ENCODE results near the gene ZNF232. TPM values are rescaled to one million over a fixed set of nuclear protein-coding genes. Genes with fewer than 3 reads are reported as not detected.

ZNF232 gene
- 6.3 and 7.7 TPM in 2 replicates for total RNA-seq

DNA sequence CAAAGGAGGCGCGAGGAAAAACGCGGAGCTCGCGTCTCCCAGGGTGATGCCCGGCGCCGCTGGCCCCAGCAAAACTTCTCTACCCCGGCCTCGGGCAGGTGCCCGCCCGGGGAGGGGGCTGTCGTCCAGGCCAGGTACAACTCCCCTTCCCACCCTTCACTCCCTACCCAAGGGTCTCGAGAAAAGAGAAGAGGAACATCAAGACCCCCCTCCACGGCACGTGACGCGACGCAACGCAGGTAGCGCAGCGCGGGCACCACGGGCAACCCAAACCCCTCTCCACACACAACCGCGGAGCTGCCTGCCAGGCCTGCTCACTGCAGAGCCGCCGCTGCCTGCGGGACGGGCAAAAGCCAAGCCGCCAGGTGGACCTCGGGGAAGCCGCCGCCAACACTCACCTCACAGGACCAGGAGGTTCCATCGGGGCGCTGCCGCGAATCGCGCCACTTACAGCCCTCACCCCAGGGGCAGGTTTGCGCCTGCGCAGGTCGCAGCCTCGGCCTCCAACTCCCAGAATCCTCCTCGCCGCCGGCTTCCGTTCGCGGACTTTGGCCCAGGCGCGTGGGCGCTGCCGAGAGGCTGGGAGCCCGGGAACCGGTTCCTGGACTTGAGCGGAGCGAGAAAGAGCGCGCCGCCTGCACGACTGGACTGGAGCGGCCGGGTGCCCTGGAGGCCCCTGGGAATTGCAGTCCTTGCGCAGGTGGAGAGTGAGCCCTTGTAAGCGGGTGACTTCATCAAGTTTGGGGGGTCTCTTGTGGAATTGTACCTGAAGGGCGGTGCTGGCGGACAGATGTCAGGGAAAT is at the start of gene ZNF232:
TSS of gene ZNF232 (minus strand) at position 477 of the 803 bp plus-strand sequence. CDS start at position 421, 56 bp downstream.

DNA sequence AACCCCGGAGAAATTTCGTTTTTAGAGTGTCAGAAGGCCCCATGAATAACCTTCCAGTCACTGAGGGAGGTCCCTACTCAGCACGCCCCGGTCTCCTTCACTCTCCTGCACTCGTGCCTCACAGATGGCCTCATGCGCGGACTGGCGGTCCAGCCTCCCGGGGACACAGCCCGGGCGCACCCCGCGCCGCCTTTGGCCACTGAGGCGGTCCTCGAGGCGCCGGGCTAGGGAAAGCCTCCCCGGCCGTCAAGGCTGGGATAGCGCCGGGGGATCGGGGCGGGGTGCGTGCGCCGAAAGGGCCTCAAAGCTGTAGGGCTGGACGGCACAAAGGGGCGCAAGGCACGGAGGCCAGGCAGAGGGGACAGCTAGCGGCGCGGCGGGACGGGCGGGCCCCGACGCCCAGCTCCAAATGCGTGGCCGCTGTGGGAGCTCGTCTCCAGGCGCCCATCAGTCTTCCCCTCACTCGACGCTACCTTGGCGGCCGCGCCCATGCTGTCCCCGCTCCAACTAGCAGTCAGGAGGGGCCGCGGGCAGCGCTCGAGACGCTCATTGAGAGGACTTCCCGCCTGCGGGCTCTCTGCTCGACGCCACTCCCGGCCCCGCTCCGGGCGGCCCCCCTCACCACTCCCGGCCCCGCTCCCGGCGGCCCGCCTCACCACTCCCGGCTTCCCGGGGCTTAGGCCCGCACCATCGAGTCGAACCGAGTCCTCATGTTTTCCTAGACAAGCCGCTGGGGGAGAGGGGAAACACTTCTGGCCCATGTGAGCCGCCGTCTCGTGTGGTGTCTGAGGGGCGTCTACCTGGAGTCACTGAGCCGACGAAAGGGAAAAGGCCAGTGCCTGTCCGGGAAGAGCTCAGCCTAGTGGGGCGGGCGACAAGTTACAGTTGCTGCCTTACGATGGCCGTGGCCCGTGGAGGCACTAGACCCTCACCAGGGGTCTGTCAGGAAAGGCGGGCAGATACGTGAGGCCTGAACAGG is 4.3 kb upstream of the ZNF232 start, which contains the start of gene USP6:
TSS of gene USP6 (plus strand) at position 360 of the 979 bp plus-strand sequence. CDS start 14,336 bp downstream, outside the sequence.

DNA sequence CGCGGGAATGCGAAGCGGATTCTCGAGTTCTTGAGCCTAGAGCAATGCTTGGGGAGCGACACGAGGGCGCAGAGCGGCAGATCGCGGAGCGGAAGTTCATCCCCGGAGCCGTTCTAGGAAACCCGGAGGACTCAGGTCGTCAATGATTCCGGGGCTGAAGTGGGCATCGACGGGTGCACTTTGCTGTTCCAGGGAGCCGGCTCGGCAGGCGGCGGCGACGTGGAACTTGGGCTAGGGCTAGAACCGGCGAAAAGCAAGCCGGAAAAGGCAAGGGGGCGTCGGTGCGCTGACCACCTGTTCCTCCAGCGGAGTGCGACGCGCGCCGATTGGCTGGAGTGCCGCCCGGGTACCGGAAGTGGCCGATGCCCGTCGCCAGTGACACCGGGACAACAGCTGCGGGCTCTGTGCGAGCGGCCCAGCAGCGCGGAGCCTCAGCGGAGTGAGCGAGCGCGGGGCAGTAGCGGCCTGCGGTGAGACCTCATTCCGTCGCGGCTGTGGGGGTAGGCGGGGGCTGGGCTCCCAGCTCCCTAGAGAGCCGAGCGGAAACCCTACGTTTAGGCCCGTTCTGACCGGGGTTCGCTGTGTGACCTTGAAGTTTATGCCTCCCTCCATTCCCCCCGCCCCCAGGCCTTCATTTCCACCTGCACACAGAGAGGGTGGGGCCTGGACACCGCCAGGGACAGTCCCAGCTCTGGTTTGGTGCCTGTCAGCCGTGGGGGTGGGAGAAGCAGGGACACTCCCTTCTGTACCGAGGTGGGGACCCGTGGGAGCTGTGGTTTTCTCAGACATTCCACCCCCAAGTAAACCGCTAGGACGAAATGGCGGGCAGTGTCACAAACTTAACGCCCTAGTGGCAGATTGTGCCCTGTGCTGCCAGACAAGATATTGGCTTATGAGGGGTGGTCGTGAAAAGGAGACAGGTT is 33.3 kb downstream of the ZNF232 start, which contains the start of gene ZFP3:
TSS of gene ZFP3 (plus strand) at position 362 of the 923 bp plus-strand sequence. CDS start 13,038 bp downstream, outside the sequence.

Other genes starting within 250 kb of the ZNF232 start
- gene C17orf107, start 212.3 kb downstream of the ZNF232 start, total RNA-seq = 3.2 and 3.5 TPM in 2 replicates
- 0.47 and 1.2 TPM in 2 replicates for gene CHRNE, start 208.8 kb downstream of the ZNF232 start, total RNA-seq
- gene GP1BA, start 179.6 kb downstream of the ZNF232 start, total RNA-seq = not detected in 2 replicates
- gene SLC25A11, start 171.8 kb downstream of the ZNF232 start, total RNA-seq = 46.7 and 67.4 TPM in 2 replicates
- 13.3 and 16.9 TPM in 2 replicates for gene RNF167, start 171.6 kb downstream of the ZNF232 start, total RNA-seq
- gene PFN1, start 163.3 kb downstream of the ZNF232 start, total RNA-seq = 419 and 524 TPM in 2 replicates
- gene ENO3, start 160.8 kb downstream of the ZNF232 start, total RNA-seq = 2.2 TPM in 2 replicates
- gene SPAG7, start 144.1 kb downstream of the ZNF232 start, total RNA-seq = 51.7 and 58.0 TPM in 2 replicates
- 4.5 and 5.4 TPM in 2 replicates for gene CAMTA2, start 124.2 kb downstream of the ZNF232 start, total RNA-seq
- 0.09 and 0.32 TPM in 2 replicates for gene INCA1, start 114.4 kb downstream of the ZNF232 start, total RNA-seq
- 70.3 and 76.3 TPM in 2 replicates for gene KIF1C, start 113.9 kb downstream of the ZNF232 start, total RNA-seq
- gene SLC52A1, start 76.5 kb downstream of the ZNF232 start, total RNA-seq = 0.32 TPM in 1 of 2 replicates, not detected in the other
- gene ZFP3, start 33.4 kb downstream of the ZNF232 start, total RNA-seq = 0.69 and 1.3 TPM in 2 replicates
- under 0.01 TPM in 1 of 2 replicates, not detected in the other for gene USP6, start 4.2 kb upstream of the ZNF232 start, total RNA-seq
- 4.8 and 6.5 TPM in 2 replicates for gene ZNF594, start 80.0 kb upstream of the ZNF232 start, total RNA-seq
- gene SCIMP, start 123.0 kb upstream of the ZNF232 start, total RNA-seq = not detected in 2 replicates
- 36.7 and 39.2 TPM in 2 replicates for gene RABEP1, start 170.4 kb upstream of the ZNF232 start, total RNA-seq